ENCODE data around the gene LDLRAD3. TPM values are rescaled to one million over a fixed set of nuclear protein-coding genes. Genes with fewer than 3 reads are reported as not detected.

LDLRAD3 gene
- total and polyA plus RNA-seq, 12 donors: 5.4 to 16.7 (median 10.2) TPM

GRCh38 chr11:35963911-35964310, 20.0 kb downstream of the LDLRAD3 start:
- Histone ChIP-seq H3K36me3 (replicated peaks in 1 of 2) (no peaks in the 10 kb centered on the region), H3K27me3 (no peaks in the 10 kb centered on the region), H3K27ac (no peak overlapping the region), H3K9me3 (replicated peaks in 1 of 3) (no peaks in the 10 kb centered on the region), H3K4me1 (replicated peaks in 1 of 2) (peaks cover 0 to 13% of the 10 kb centered on the region in 2 donors), H3K4me3 (no peak overlapping the region)
- 90 to 94% (median 91%) methylated on average over 3 of the region's 3 CpGs for WGBS, 4 donors
- no peak for DNase-seq
- no peak for TF ChIP-seq POLR2A (IDR thresholded peaks at IDR 0.05)
- TF ChIP-seq, protein P1, sequence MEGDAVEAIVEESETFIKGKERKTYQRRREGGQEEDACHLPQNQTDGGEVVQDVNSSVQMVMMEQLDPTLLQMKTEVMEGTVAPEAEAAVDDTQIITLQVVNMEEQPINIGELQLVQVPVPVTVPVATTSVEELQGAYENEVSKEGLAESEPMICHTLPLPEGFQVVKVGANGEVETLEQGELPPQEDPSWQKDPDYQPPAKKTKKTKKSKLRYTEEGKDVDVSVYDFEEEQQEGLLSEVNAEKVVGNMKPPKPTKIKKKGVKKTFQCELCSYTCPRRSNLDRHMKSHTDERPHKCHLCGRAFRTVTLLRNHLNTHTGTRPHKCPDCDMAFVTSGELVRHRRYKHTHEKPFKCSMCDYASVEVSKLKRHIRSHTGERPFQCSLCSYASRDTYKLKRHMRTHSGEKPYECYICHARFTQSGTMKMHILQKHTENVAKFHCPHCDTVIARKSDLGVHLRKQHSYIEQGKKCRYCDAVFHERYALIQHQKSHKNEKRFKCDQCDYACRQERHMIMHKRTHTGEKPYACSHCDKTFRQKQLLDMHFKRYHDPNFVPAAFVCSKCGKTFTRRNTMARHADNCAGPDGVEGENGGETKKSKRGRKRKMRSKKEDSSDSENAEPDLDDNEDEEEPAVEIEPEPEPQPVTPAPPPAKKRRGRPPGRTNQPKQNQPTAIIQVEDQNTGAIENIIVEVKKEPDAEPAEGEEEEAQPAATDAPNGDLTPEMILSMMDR (IDR thresholded peaks at IDR 0.05): no peak
- intact Hi-C loops (cut with DNase I): no loop called here

DNA sequence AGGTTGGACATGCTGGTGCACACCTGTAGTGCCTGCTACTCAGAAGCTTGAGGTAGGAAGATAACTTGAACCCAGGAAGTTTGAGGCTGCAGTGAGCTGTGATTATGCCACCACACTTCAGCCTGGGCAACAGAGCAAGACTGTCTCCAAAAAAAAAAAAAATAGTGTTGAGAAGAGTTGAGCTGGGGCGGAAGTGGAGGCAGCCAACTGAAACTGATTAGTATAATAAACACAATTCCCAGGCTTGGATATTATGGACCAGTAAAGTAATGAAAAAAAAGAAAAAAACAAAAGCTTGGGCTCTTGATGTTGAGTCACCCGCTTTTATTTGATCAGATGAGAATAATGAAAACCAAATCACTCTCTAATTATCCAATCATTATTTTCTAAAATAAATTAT, 21.0 kb downstream of the LDLRAD3 start:
- Histone ChIP-seq H3K27ac (no peak overlapping the region), H3K4me3 (no peak overlapping the region), H3K4me1 (replicated peaks in 1 of 2) (peaks cover 0 to 13% of the 10 kb centered on the region in 2 donors), H3K27me3 (no peaks in the 10 kb centered on the region), H3K9me3 (replicated peaks in 1 of 3) (no peaks in the 10 kb centered on the region), H3K36me3 (replicated peaks in 1 of 2) (no peaks in the 10 kb centered on the region)
- TF ChIP-seq, protein P1 (IDR thresholded peaks at IDR 0.05): no peak
- no peak for TF ChIP-seq POLR2A (IDR thresholded peaks at IDR 0.05)
- 69 to 88% (median 87%) methylated on average over 2 of the region's 2 CpGs for WGBS, 4 donors
- no peak for DNase-seq
- intact Hi-C loops (cut with DNase I): no loop called here

DNA sequence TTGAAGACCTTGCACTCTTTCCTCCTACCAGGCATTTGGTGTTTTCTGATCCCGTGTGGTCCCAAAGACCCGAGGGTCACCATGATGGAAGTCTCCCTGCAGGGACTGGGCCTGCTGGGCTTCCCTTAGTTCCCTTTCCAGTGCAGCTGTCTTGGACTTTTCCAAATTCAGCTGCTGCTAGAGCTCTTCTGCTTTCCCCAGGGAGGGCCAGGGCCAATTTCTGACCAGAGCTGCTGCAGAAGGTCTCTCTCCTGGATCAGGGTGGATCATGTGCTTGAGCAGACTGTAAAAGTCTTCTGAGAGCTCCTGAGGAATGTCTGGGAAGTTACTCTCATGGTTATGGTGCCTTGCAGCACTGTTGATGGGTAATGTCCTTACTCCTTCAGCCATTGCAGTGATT, 23.2 kb downstream of the LDLRAD3 start:
- H3K4me3 ChIP-seq: no peak overlapping the region
- H3K9me3 ChIP-seq (replicated peaks in 1 of 3): no peaks in the 10 kb centered on the region
- intact Hi-C loops (cut with DNase I): no loop called here
- DNase-seq: no peak
- H3K4me1 ChIP-seq (replicated peaks in 1 of 2): peaks cover 0 to 13% of the 10 kb centered on the region in 2 donors
- no peaks in the 10 kb centered on the region for H3K36me3 ChIP-seq (replicated peaks in 1 of 2)
- WGBS, 4 donors: 90 to 93% (median 93%) methylated on average over 2 of the region's 2 CpGs; no CpG with 5 or more reads in 1 of the 4 donors
- TF ChIP-seq, protein P1 (IDR thresholded peaks at IDR 0.05): no peak
- TF ChIP-seq POLR2A (IDR thresholded peaks at IDR 0.05): no peak
- H3K27ac ChIP-seq: no peak overlapping the region
- H3K27me3 ChIP-seq: no peaks in the 10 kb centered on the region

DNA sequence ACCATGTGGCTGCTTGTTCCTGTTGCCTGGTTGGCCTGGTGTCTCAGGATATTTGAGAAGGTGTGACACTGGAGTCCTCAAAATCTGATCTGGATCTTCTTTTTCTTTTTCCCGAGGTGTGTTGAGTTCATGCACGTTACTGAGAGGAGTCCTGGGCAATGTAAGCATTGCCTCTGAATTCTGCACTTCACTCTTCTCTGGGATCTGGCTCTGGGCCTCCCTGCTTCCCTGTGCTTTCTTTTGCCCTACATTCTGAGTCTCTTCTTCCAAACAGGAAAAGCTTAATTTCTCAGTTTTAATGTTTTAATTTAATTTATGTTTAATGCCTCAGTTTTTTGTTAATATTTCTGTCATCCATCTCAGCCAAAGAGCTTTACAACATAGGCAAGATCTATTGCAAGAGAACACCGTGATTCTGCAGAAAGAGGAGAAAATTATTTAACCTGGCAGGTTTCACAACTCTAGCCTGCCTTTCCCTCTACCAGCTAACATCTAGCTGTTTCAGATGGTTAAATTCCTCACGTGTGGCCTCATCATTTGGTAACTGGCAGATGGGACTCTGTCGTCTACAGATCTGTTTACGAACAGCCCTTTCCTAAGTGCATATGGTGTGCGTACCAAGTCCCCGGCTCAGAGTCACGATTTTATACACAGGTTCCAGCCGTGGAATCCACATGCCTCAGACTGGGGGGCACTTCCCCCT, 24.7 kb downstream of the LDLRAD3 start:
- intact Hi-C loops (cut with DNase I): no loop called here
- Histone ChIP-seq H3K27ac (no peak overlapping the region), H3K4me3 (no peak overlapping the region), H3K27me3 (no peaks in the 10 kb centered on the region), H3K9me3 (replicated peaks in 1 of 3) (no peaks in the 10 kb centered on the region), H3K36me3 (replicated peaks in 1 of 2) (no peaks in the 10 kb centered on the region), H3K4me1 (replicated peaks in 1 of 2) (peaks cover 0 to 5% of the 10 kb centered on the region in 2 donors)
- WGBS, 4 donors: 88 to 93% (median 89%) methylated on average over 10 of the region's 10 CpGs
- no peak for TF ChIP-seq POLR2A (IDR thresholded peaks at IDR 0.05)
- TF ChIP-seq, protein P1 (IDR thresholded peaks at IDR 0.05): no peak
- no peak for DNase-seq

Measured in adrenal gland (tissue), 12 donors.